GM19193 (cell line): ENCODE results near the gene BIRC6.

Experiments used
- POLR2A ChIP-seq: IDR thresholded peaks from 4 replicates; pipeline ENCODE4 v1.6.1; 2011; ENCODE audit not compliant: insufficient read depth, insufficient read length; ENCODE audit errors: extremely low read depth

BIRC6 gene

GRCh38 chr2:32474381-32474780 lies 117.6 kb downstream of the BIRC6 start:
- no peak for TF ChIP-seq POLR2A

- TF ChIP-seq POLR2A: no peak
Observed at GRCh38 chr2:32478889-32479620, 122.2 kb downstream of the BIRC6 start.

GRCh38 chr2:32479993-32480392 lies 123.2 kb downstream of the BIRC6 start:
- TF ChIP-seq POLR2A: no peak

GRCh38 chr2:32482471-32482870 lies 125.6 kb downstream of the BIRC6 start:
- no peak for TF ChIP-seq POLR2A

GRCh38 chr2:32484937-32485336 lies 128.1 kb downstream of the BIRC6 start:
- TF ChIP-seq POLR2A: no peak

- no peak for TF ChIP-seq POLR2A
Observed at GRCh38 chr2:32485399-32485798, 128.6 kb downstream of the BIRC6 start.

GRCh38 chr2:32489061-32489460 lies 132.2 kb downstream of the BIRC6 start:
- no peak for TF ChIP-seq POLR2A

GRCh38 chr2:32491346-32491745 lies 134.5 kb downstream of the BIRC6 start:
- no peak for TF ChIP-seq POLR2A

GRCh38 chr2:32495139-32495538 lies 138.3 kb downstream of the BIRC6 start:
- no peak for TF ChIP-seq POLR2A

- TF ChIP-seq POLR2A: no peak
Observed at GRCh38 chr2:32496662-32497061, 139.8 kb downstream of the BIRC6 start.

- no peak for TF ChIP-seq POLR2A
Observed at GRCh38 chr2:32498306-32498705, 141.5 kb downstream of the BIRC6 start.

GRCh38 chr2:32502941-32503340 lies 146.1 kb downstream of the BIRC6 start:
- no peak for TF ChIP-seq POLR2A

- no peak for TF ChIP-seq POLR2A
Observed at GRCh38 chr2:32504877-32505478, 148.2 kb downstream of the BIRC6 start.

GRCh38 chr2:32506446-32506845 lies 149.6 kb downstream of the BIRC6 start:
- TF ChIP-seq POLR2A: no peak

- TF ChIP-seq POLR2A: no peak
Observed at GRCh38 chr2:32514946-32515345, 158.1 kb downstream of the BIRC6 start.

GRCh38 chr2:32516567-32516966 lies 159.7 kb downstream of the BIRC6 start:
- TF ChIP-seq POLR2A: no peak
